ENCODE results near the gene ABCC4.

Gene ABCC4

GRCh38 chr13:95030821-95031343 lies 270.4 kb downstream of the ABCC4 start:
- DNase-seq (ENCODE audit: low read depth, low spot score): no peak
- CTCF ChIA-PET: interaction anchor here (0.9 kb wide), 1 partner anchor 11 kb away, joined by 3 read pairs; no protein-coding TSS in a partner anchor
- POLR2A ChIA-PET: no interaction called here
- H3K4me3 ChIP-seq (ENCODE audit: low read depth, low read length): no peak overlapping the region
- no peak for TF ChIP-seq CTCF (IDR thresholded peaks at IDR 0.05; ENCODE audit: insufficient read depth, low read length, missing control alignments)

GRCh38 chr13:95027638-95028037 lies 273.6 kb downstream of the ABCC4 start:
- POLR2A ChIA-PET: no interaction called here
- CTCF ChIA-PET: no interaction called here
- no peak for DNase-seq (ENCODE audit: low read depth, low spot score)
- no peak overlapping the region for H3K4me3 ChIP-seq (ENCODE audit: low read depth, low read length)
- no peak for TF ChIP-seq CTCF (IDR thresholded peaks at IDR 0.05; ENCODE audit: insufficient read depth, low read length, missing control alignments)

DNA sequence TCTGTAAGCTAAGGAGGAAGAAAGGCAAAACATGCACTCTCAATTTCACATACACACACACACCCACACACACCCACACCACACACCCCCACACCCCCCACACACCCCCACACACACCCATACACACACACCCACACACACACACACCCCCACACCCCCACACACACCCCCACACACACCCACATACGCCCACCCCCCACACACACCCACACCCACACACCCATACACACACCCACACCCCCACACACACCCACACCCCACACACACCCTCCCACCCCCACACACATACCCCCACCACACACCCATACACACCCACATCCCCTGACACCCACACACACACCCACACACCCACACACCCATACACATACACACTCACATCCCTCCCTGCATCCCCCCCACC lies 276.1 kb downstream of the ABCC4 start:
- ChIA-PET POLR2A (no interaction called here), CTCF (no interaction called here)
- H3K4me3 ChIP-seq (ENCODE audit: low read depth, low read length): no peak overlapping the region
- no peak for DNase-seq (ENCODE audit: low read depth, low spot score)
- no peak for TF ChIP-seq CTCF (IDR thresholded peaks at IDR 0.05; ENCODE audit: insufficient read depth, low read length, missing control alignments)

- TF ChIP-seq CTCF (IDR thresholded peaks at IDR 0.05; ENCODE audit: insufficient read depth, low read length, missing control alignments): no peak
- H3K4me3 ChIP-seq (ENCODE audit: low read depth, low read length): no peak overlapping the region
- ChIA-PET CTCF (interaction anchor here (0.5 kb wide), 1 partner anchor 181 kb away, joined by 3 read pairs; no protein-coding TSS in a partner anchor), POLR2A (no interaction called here)
- no peak for DNase-seq (ENCODE audit: low read depth, low spot score)
These were observed 277.8 kb downstream of the ABCC4 start for GRCh38 chr13:95023405-95023804.

DNA sequence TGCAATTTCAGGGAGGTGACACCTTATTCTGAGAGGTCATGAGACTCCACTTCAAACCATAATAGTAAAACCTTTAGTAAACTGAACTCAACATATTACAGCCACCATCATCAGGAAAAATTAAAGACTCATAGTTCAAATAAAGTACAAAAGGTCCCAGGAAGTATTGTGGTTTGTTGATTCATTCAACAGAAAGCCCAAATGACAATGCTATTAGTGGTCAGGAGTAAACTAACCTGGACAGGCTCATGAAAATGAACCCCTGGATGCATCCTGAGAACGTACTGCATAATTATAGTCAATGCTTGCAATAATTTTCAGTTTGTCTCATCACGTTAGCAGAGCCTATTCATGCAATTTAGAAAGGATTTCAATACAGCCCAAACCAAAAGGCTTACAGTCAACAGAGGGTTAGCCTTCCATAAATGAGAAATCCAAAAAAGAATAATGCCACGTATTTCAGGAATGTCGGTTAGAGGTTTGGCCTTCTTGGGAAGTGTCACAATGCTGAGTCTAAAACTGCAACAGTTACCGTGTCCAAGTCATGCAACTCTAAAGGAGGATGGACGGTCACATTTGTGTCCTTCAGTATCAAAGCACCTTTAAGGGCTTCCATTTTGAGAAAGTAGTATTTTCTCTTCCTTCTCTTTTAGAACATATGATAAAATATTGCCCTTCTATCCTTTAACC lies 280.8 kb downstream of the ABCC4 start:
- no peak for DNase-seq (ENCODE audit: low read depth, low spot score)
- POLR2A ChIA-PET: no interaction called here
- no peak overlapping the region for H3K4me3 ChIP-seq (ENCODE audit: low read depth, low read length)
- CTCF ChIA-PET: no interaction called here
- no peak for TF ChIP-seq CTCF (IDR thresholded peaks at IDR 0.05; ENCODE audit: insufficient read depth, low read length, missing control alignments)

DNA sequence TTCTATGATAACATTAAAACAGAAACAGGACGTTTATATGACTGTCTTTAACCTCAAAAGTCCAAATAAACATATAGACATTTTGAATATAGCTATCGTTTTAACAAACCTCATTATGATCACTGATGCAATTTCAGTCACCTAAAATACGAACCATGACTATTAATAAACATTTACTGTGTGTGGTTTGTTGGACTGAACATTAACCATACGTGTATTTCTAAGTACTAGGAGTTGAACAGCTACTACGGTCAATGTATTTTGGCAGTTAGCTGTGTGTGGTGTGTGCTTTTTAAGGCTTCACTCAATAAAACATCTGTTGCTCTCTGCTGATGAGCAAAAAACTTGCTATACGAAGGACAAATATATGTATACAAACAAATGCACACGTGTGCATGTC lies 281.4 kb downstream of the ABCC4 start:
- H3K4me3 ChIP-seq (ENCODE audit: low read depth, low read length): no peak overlapping the region
- POLR2A ChIA-PET: no interaction called here
- CTCF ChIA-PET: no interaction called here
- no peak for TF ChIP-seq CTCF (IDR thresholded peaks at IDR 0.05; ENCODE audit: insufficient read depth, low read length, missing control alignments)
- DNase-seq (ENCODE audit: low read depth, low spot score): no peak
